GM13976 (cell line): ENCODE results near the gene QPRT.
A peak's percentile ranks its signal among the peaks of the same experiment; 100 is the strongest.
"Not testable (repeated sequence)": the region's sequence is repeated elsewhere in the genome, so short reads cannot be mapped to it uniquely, and the experiment has no call there.

Experiments used
- DNase-seq: peaks from one replicate; pipeline ENCODE4 v3.0.0; 2012; ENCODE audit warnings: low spot score
- in situ Hi-C: fragments of 300-500 bp; cut with MboI; formaldehyde crosslinking; loops from one replicate; pipeline ENCODE4 v1.12.0; 2022; ENCODE audit warnings: low sequenced_read_pairs, mixed read lengths, inconsistent platforms; ENCODE audit not compliant: unreplicated experiment
- TF ChIP-seq, protein P1 (sequence below): IDR thresholded peaks from 2 replicates; pipeline ENCODE4 v1.5.1; 2012; ENCODE audit warnings: borderline replicate concordance, mild to moderate bottlenecking; ENCODE audit not compliant: insufficient read depth; ENCODE audit errors: extremely low read depth, missing control alignments, control extremely low read depth

QPRT gene

DNA sequence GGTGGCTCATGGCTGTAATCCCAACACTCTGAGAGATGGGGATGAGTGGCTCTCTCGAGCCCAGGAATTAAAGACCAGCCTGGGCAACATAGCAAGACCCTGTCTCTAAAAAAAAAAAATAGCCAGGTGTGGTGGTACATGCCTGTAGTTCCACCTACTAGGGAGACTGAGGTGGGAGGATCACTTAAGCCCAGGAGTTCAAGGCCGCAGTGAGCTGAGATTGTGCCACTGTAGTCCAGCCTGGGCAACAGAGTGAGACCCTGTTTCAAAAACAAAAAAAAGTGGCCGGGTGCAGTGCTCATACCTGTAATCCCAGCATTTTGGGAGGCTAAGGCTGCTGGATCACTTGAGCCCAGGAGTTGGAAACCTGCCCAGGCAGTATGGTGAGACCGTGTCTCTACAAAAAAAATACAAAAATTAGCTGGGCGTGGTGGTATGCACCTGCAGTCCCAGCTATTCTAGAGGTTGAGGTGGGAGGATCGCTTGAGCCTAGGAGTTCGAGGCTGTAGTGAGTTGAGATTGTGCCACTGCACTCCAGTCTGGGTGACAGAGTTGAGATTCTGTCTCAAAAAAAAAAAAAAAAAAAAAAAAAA lies 63.8 kb downstream of the QPRT start:
- in situ Hi-C loops, result no loop called here

DNA sequence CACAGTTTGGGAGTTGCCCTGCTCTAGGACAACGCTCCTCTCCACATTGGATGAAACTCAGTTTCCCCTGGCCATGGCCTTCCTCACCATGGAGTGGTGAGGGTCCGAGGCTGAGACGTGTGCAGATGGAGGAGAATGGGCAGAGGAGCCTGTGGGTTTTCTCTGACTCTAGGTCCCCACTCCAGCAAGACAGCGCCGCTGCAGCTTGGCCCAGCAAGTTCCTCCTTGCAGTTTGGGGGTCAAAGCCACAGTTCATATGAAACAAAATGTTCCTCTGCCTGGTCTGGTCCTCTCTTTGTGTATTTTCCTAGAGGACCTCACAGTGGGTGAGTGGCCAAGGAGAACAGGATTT lies 64.5 kb downstream of the QPRT start:
- in situ Hi-C loops, result no loop called here
- TF ChIP-seq, protein P1, sequence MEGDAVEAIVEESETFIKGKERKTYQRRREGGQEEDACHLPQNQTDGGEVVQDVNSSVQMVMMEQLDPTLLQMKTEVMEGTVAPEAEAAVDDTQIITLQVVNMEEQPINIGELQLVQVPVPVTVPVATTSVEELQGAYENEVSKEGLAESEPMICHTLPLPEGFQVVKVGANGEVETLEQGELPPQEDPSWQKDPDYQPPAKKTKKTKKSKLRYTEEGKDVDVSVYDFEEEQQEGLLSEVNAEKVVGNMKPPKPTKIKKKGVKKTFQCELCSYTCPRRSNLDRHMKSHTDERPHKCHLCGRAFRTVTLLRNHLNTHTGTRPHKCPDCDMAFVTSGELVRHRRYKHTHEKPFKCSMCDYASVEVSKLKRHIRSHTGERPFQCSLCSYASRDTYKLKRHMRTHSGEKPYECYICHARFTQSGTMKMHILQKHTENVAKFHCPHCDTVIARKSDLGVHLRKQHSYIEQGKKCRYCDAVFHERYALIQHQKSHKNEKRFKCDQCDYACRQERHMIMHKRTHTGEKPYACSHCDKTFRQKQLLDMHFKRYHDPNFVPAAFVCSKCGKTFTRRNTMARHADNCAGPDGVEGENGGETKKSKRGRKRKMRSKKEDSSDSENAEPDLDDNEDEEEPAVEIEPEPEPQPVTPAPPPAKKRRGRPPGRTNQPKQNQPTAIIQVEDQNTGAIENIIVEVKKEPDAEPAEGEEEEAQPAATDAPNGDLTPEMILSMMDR, result no peak
- DNase-seq, result no peak

More for the DNA sequence above, 63.8 kb downstream of the QPRT start:
- DNase-seq, result no peak
- TF ChIP-seq, protein P1, result no peak

DNA sequence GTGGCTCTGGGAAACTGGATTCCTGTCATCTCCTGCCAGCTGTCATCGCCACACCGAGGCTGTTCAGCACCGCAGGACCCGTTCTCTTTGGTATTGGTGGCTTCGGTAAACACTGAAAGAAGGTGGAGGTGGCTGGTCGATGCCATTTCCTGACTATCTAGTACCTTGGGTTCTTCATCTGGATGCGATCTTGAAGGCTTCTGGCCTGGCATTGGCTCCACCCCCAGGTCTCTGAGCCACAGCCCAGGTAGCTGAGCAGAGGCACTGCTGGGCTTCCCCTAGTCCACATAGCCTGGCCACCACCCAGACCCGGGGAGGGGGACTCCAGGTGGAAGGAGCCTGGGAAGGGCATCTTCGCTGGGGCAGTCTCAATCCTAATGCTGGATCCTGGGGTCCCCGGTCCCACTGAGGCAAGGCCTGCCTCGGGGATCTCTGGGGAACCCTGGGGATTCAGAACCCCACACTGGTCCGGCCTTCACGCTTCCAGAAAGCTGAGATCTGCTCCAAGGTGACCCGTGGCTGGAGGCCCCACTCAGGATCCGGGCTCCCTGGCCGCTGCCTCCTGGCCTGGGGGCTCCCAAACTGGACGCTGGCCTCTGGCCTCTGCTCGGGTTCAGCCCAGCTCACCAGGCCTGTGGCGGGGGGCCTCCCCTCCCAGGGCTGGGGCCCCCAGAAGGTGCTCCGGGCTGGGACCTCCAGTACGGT lies 65.0 kb downstream of the QPRT start:
- DNase-seq, result no peak
- TF ChIP-seq, protein P1, result no peak
- in situ Hi-C loops, result no loop called here

DNA sequence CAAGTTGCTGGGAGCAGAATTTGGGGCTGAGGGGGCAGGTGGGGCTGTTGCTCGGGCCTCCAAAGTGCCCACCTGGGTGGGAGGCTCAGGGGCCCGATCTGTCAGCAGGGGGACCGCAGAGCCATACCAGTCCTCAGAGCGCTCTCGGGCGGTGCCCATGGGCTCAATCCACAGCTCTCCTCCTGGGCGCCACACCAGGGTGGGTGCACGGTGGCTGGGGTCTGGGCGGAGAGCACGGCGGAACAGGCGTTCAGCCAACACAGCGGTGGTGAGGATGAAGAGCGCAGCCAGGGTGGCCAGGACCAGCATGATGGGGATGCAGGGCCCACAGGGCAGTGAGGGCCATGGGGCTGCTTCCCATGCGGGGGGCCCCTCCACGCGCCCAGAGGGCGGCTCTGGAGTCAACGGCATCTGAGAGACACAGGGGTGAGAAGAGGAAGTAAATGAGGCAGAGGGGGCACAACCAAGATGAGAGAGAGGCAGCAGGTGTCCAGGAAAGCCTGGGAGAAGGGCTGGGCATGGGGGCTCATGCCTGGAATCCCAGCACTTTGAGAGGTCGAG lies 65.6 kb downstream of the QPRT start:
- in situ Hi-C loops, result no loop called here
- no peak for DNase-seq
- TF ChIP-seq, protein P1, result no peak

DNA sequence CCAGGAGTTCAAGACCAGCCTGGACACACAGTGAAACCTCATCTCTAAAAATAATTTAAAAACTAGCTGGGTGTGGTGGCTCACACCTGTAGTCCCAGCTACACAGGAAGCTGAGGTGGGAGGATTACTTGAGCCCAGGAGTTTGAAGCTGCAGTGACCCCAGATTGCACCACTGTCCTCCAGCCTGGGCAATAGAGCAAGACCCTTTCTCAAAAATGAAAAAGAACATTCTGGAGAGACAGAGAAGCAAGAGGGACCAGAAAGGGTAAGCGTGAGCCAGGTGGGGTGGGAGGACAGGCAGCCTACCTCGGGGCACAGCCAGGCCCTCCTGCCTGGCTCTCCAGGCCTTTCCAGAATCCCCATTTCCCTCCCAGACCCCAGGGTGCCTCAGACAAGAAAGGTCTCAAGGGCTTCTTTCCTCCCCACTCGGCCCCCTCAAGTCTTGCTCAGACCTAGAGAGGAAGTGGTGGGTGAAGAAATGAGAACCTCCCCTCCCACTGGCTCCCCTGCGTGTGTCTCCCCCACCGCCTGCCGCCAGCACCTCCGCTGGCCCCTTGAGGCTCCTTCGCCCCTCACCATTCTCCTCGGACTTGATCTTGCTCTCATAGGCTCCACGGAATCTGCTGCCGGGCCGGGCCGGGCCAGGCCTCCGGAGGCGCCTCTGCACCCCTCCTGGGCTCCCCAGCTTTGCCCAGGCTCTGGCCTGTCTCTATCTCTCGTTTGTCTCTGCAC lies 66.3 kb downstream of the QPRT start:
- peak; percentile 83 for DNase-seq
- TF ChIP-seq, protein P1, result no peak
- in situ Hi-C loops, result no loop called here

DNA sequence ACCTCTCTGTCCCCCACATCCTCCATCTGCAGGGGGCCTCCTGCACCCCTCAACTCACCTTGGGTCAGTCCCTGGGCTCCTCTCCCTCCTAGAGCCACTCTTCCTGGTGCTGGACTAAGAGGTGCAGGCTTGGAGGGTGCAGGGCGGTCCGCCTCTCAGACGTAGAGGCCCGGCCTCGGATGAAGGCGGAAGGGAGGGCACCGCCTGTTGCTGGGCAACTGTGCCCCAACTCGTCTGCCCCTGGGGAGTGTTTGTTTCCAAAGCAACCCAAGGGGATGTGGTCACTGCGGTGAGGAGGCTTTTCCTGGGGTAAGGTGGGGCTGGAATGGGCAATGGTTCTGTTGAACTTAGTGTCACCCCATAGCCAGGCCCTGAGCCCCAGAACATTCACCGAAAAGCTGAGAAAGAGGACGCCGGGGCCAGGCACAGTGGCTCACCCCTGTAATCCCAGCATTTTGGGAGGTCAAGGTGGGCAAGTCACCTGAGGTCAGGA lies 66.9 kb downstream of the QPRT start, which contains the start of gene C16orf54:
TSS of gene C16orf54 (minus strand) at position 138 of the 493 bp plus-strand sequence. CDS start 1,039 bp downstream, outside the sequence.
- in situ Hi-C loops, result no loop called here
- TF ChIP-seq, protein P1, result no peak
- peak; percentile 73 for DNase-seq

DNA sequence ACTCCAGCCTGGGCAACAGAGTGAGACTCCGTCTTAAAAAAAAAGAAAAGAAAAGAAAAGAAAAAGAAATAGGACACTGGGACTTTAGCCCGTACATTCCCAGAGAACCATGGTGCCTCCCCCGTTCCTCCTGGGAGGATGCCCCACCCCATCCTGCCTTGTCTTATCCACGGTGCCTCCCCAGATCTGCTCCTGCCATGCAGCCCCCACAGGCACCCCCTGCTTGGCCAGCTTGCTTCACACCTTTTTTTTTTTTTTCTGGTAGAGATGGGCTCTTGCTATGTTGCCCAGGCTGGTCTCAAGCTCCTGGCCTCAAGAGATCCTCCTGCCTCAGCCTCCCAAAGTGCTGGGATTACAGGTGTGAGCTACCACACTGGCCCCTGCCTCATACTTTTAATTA lies 67.5 kb downstream of the QPRT start:
- DNase-seq, in situ Hi-C loops: not testable (repeated sequence)
